ENCODE results near the gene SLC13A3.
A peak's percentile ranks its signal among the peaks of the same experiment; 100 is the strongest.

Gene SLC13A3

DNA sequence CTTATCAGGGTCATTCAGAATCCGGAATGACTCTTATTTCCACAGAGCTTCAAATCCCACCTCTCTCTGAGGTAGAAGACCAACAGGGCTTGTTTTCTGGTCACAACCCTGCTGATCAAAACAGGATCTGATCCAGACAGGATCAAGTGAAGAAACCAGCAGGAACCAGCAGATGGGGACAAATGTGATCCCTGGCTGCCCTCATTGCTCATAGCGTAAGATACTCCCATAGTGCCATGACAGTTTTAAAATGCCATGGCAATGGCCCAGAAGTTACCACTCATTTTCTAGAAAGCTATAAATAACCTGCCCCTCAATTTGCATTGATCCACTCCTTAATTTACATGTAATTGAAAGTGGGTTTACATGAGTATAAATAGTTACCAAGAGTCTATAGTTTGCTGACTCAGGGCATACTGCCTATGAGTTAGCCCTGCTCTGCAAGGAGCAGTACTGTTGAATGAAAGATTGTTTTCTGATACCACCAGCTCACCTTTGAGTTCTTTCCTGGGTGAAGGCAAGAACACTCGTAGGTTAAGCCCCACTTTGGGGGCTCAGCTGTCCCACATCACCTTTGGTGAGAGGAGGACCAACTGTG lies 131.7 kb downstream of the SLC13A3 start:
- peak; percentile 4 for DNase-seq

DNA sequence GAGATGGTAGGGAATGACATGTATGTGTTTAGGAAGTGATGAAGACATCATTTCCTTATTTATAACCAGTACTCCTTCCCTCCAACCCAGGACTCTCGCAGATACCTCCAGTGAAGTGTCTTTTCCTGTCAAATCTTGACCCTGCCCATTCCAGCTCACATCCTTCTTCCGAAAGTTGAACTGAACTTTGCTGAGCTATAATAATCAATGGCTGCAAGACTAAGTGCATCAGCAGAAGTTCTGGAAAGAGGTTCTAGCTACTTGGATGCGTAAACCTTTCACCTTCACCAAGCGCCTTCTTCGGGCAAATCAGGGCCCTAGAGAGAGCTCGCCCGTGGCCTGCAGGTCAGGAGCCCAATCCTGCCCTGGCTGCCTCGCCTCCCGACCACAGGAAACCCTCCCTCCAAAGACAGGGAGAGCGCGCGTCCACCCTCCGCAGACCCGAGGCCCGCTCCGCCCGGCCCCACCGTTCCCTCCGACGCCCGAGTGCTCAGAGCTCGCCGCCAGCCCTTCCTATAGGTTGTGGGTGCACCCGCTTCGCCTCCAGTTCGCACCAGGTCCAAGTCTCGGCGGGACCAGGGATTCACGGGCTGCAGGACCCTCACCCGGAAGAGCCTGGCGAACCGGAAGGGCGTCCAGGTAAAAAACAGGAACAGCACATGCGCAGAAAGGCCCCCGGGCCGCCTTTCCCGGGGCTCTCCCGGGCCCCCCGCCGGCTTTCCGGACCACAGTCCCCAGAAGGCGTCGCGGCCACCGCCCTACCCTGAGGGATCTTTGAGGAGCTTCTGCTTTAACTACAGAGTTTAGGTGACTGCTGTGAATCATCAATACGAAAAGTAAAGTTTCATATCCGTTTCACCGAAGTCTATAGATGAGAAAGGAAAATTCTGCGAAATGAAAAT lies 138.1 kb downstream of the SLC13A3 start, which contains the start of gene ZNF334:
ZNF334 (minus strand) TSS at position 617 of the 902 bp plus-strand sequence. CDS start 1,457 bp downstream, outside the sequence.
- peak; percentile 95 for DNase-seq

DNA sequence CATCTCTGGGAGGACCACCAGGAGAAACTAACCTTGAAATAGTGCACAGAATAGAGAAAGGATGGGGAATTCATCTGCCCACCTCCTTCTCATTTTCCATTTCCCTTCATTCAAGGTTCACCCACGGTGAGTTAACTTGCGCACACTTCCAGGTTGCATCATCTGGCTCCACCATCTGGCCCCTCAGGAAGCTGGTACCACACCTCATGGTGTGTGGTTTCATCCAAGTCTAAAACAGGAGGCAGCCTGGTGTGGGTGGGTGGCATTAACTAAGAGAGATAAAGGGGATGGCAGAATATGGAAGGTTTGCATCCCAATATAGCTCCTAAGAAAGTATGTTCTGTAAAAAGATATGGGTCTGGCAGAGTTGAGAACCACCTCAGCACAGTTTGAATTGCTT lies 141.7 kb downstream of the SLC13A3 start:
- peak; percentile 7 for DNase-seq

Measured in NCI-H82 (cell line).